H1 (cell line): ENCODE results near the gene WDR74.

Experiments used
- ATF2 ChIP-seq: IDR thresholded peaks from 2 replicates; pipeline ENCODE4 v1.6.1; 2012; ENCODE audit warnings: low read length, inconsistent platforms
- CEBPB ChIP-seq: IDR thresholded peaks from 2 replicates; pipeline ENCODE4 v1.6.1; 2012; ENCODE audit warnings: low read depth, low read length
- CTBP2 ChIP-seq: IDR thresholded peaks from 2 replicates; pipeline ENCODE4 v1.7.0; 2011; ENCODE audit warnings: borderline replicate concordance, mild to moderate bottlenecking, moderate library complexity, mixed read lengths, low read length; ENCODE audit not compliant: insufficient read depth, insufficient read length
- CTCF ChIP-seq, 3 experiments: IDR thresholded peaks; 1 replicate in 2 of 3; 2 replicates in 1 of 3; pipeline versions ENCODE4 v1.5.1 to v1.6.1; 2011; ENCODE audit warnings: low read length in 3 of 3, mild to moderate bottlenecking in 3 of 3, inconsistent platforms in 2 of 3, low read depth in 1 of 3, moderate library complexity in 1 of 3; ENCODE audit not compliant: insufficient read depth in 1 of 3; ENCODE audit errors: control extremely low read depth in 1 of 3
- EP300 ChIP-seq, 2 experiments: IDR thresholded peaks; 1 replicate in 1 of 2; 2 replicates in 1 of 2; pipeline ENCODE4 v1.6.1; 2011 to 2012; ENCODE audit warnings: low read depth in 2 of 2, low read length in 2 of 2, mild to moderate bottlenecking in 2 of 2, borderline replicate concordance in 1 of 2, inconsistent platforms in 1 of 2, moderate library complexity in 1 of 2
- EZH2 ChIP-seq: fragments of 200-600 bp; sonication (generic); IDR thresholded peaks from 2 replicates; pipeline ENCODE4 v1.7.1; 2012; ENCODE audit warnings: low read depth, mild to moderate bottlenecking, moderate library complexity, low read length, inconsistent platforms; ENCODE audit not compliant: severe bottlenecking
- HDAC2 ChIP-seq, 2 experiments: fragments of 300-600 bp in 1 of 2; sonication (generic) in 1 of 2; IDR thresholded peaks; 2 replicates each; pipeline ENCODE4 v1.6.1; 2011 to 2012; ENCODE audit warnings: low read depth in 2 of 2, low read length in 2 of 2, mild to moderate bottlenecking in 2 of 2, moderate library complexity in 2 of 2, borderline replicate concordance in 1 of 2, inconsistent platforms in 1 of 2
- MAFK ChIP-seq: IDR thresholded peaks from 2 replicates; pipeline ENCODE4 v1.6.1; 2012; ENCODE audit warnings: low read depth, mild to moderate bottlenecking, improper control_type of control experiment, low read length
- MAX ChIP-seq: IDR thresholded peaks from 2 replicates; pipeline ENCODE4 v1.6.1; 2012; ENCODE audit warnings: inconsistent platforms
- POLR2A ChIP-seq, 2 experiments: IDR thresholded peaks; 1 replicate in 1 of 2; 2 replicates in 1 of 2; pipeline ENCODE4 v1.6.1; 2011; ENCODE audit warnings: low read depth in 2 of 2, low read length in 2 of 2, mild to moderate bottlenecking in 2 of 2; ENCODE audit errors: control extremely low read depth in 1 of 2
- RBBP5 ChIP-seq: IDR thresholded peaks from 2 replicates; pipeline ENCODE4 v1.7.1; 2012; ENCODE audit warnings: low read depth, mild to moderate bottlenecking, inconsistent platforms, low read length, moderate library complexity, borderline replicate concordance
- RFX5 ChIP-seq: IDR thresholded peaks from 2 replicates; pipeline ENCODE4 v1.6.1; 2011; ENCODE audit warnings: low read depth, low read length, improper control_type of control experiment, borderline replicate concordance
- SIX5 ChIP-seq: IDR thresholded peaks from 2 replicates; pipeline ENCODE4 v1.6.1; 2011; ENCODE audit warnings: mild to moderate bottlenecking, low read depth, low read length
- TAF1 ChIP-seq: IDR thresholded peaks from 2 replicates; pipeline ENCODE4 v1.6.1; 2011; ENCODE audit warnings: mild to moderate bottlenecking, low read depth, low read length

GRCh38 chr11:62791501-62792201 lies 47.7 kb downstream of the WDR74 start, which contains the start of gene TMEM223:
- TF ChIP-seq CTCF (IDR thresholded peaks at IDR 0.05; ENCODE audit: control extremely low read depth in 1 of 3, insufficient read depth in 1 of 3, low read depth in 1 of 3, low read length in 3 of 3) (no peak; a peak in 1 of 4 replicates), RFX5 (no peak), POLR2A (IDR thresholded peaks at IDR 0.05; ENCODE audit: control extremely low read depth in 1 of 2, low read depth in 2 of 2, low read length in 2 of 2) (peak; percentile 86 to 88), RBBP5 (peak; percentile 47; the same call in 1 of the 2 replicates), EZH2 (no peak), ATF2 (no peak), TAF1 (peak; percentile 82), HDAC2 (IDR thresholded peaks at IDR 0.05; ENCODE audit: borderline replicate concordance in 1 of 2, low read depth in 2 of 2, low read length in 2 of 2) (0 out of 4 replicates have a peak, but pooled peaks of 1 of the 2 experiments have one; percentile 55), MAX (peak; percentile 80), MAFK (no peak), SIX5 (no peak), CTBP2 (no peak), CEBPB (no peak), EP300 (IDR thresholded peaks at IDR 0.05; ENCODE audit: borderline replicate concordance in 1 of 2, low read depth in 2 of 2, low read length in 2 of 2) (no peak)
